SK-N-SH (cell line): ENCODE data around the gene FUT2. TPM values are rescaled to one million over a fixed set of nuclear protein-coding genes. Genes with fewer than 3 reads are reported as not detected.

Experiments used
- CTCF ChIA-PET: fragments of 300-600, 350-600 bp; formaldehyde crosslinking; extraction: SDS; loops from one replicate; lab custom pipeline; 2021; lab: Yijun Ruan, JAX
- POLR2A ChIA-PET: fragments of 350-600 bp; sonication (Branson Sonifier 250); formaldehyde crosslinking; extraction: SDS; loops from one replicate; lab custom pipeline; 2020; ENCODE audit warnings: antibody characterized with exemption, inconsistent platforms; lab: Yijun Ruan, JAX
- DNase-seq: peaks from one replicate; pipeline ENCODE4 v3.0.0; 2012
- H2AFZ ChIP-seq: fragments of 200-600 bp; sonication (generic); 2 replicates; pipeline ENCODE4 v1.8.1; 2016; ENCODE audit warnings: antibody characterized with exemption, mild to moderate bottlenecking, low read depth
- H3F3A ChIP-seq: fragments of 200-600 bp; sonication (generic); replicated peaks from 2 replicates; pipeline ENCODE3; 2016; ENCODE audit warnings: antibody characterized with exemption, mild to moderate bottlenecking; ENCODE audit not compliant: insufficient read depth
- H3K27ac ChIP-seq, 2 experiments: fragments of 200-500 bp in 1 of 2; fragments of 200-600 bp in 1 of 2; sonication (Bioruptor generic) in 1 of 2; sonication (generic), shearing (Covaris generic) in 1 of 2; 2 replicates each; pipeline versions ENCODE4 v1.5.1 to v1.6.1; 2014 to 2016; ENCODE audit warnings: low read depth in 2 of 2, inconsistent platforms in 1 of 2, low read length in 1 of 2, mild to moderate bottlenecking in 1 of 2, mixed read lengths in 1 of 2
- H3K27me3 ChIP-seq: fragments of 200-600 bp; sonication (generic), shearing (Covaris generic); 2 replicates; pipeline ENCODE4 v1.6.1; 2016; ENCODE audit warnings: mixed run types; ENCODE audit not compliant: insufficient read depth
- H3K36me3 ChIP-seq, 2 experiments: fragments of 200-500 bp in 1 of 2; fragments of 200-600 bp in 1 of 2; sonication (Bioruptor generic) in 1 of 2; sonication (generic) in 1 of 2; replicated peaks in 1 of 2; 2 replicates each; pipeline versions ENCODE3 to v1.5.1; 2014 to 2016; ENCODE audit warnings: low read length in 1 of 2, mild to moderate bottlenecking in 1 of 2; ENCODE audit not compliant: insufficient read depth in 2 of 2, control insufficient read depth in 1 of 2
- H3K4me1 ChIP-seq, 2 experiments: fragments of 200-500 bp in 1 of 2; fragments of 200-600 bp in 1 of 2; sonication (Bioruptor generic) in 1 of 2; sonication (generic), shearing (Covaris generic) in 1 of 2; 2 replicates each; pipeline versions ENCODE4 v1.5.1 to v1.6.1; 2014 to 2016; ENCODE audit warnings: low read depth in 1 of 2, low read length in 1 of 2, mixed run types in 1 of 2; ENCODE audit not compliant: insufficient read depth in 2 of 2, control insufficient read depth in 1 of 2
- H3K4me2 ChIP-seq: fragments of 200-600 bp; sonication (generic), shearing (Covaris generic); 2 replicates; pipeline ENCODE4 v1.6.1; 2017; ENCODE audit warnings: mixed run types
- H3K4me3 ChIP-seq, 2 experiments: fragments of 200-500 bp in 1 of 2; fragments of 200-600 bp in 1 of 2; sonication (Bioruptor generic) in 1 of 2; sonication (generic), shearing (Covaris generic) in 1 of 2; 2 replicates each; pipeline versions ENCODE4 v1.5.1 to v1.8.1; 2014 to 2016; ENCODE audit warnings: low read depth in 2 of 2, inconsistent platforms in 1 of 2, low read length in 1 of 2, mild to moderate bottlenecking in 1 of 2, mixed read lengths in 1 of 2, moderate library complexity in 1 of 2
- H3K79me2 ChIP-seq: fragments of 200-600 bp; sonication (generic); 2 replicates; pipeline ENCODE4 v1.8.1; 2017; ENCODE audit warnings: mild to moderate bottlenecking; ENCODE audit not compliant: insufficient read depth
- H3K9ac ChIP-seq: fragments of 200-600 bp; sonication (generic); 2 replicates; pipeline ENCODE4 v1.6.1; 2017; ENCODE audit warnings: mixed run types
- H3K9me2 ChIP-seq: fragments of 200-600 bp; sonication (generic); 2 replicates; pipeline ENCODE4 v1.6.1; 2017; ENCODE audit warnings: mixed run types
- H3K9me3 ChIP-seq: fragments of 200-600 bp; sonication (generic); 2 replicates; pipeline ENCODE4 v1.6.1; 2017; ENCODE audit warnings: mixed run types, mild to moderate bottlenecking, moderate library complexity
- H4K20me1 ChIP-seq: fragments of 200-600 bp; sonication (generic); 2 replicates; pipeline ENCODE4 v1.6.1; 2017; ENCODE audit warnings: mild to moderate bottlenecking, mixed run types; ENCODE audit not compliant: insufficient read depth
- CHD2 ChIP-seq: fragments of 150-350 bp; IDR thresholded peaks from 2 replicates; pipeline ENCODE4 v1.6.1; 2018; ENCODE audit warnings: low read length; ENCODE audit not compliant: partially characterized antibody
- POLR2AphosphoS5 ChIP-seq: IDR thresholded peaks from 2 replicates; pipeline ENCODE4 v1.6.1; 2012; ENCODE audit warnings: low read depth, low read length
- RAD21 ChIP-seq: IDR thresholded peaks from 2 replicates; pipeline ENCODE4 v1.6.1; 2012; ENCODE audit warnings: mild to moderate bottlenecking, low read length
- RXRA ChIP-seq: IDR thresholded peaks from 2 replicates; pipeline ENCODE4 v1.4.0; 2012; ENCODE audit warnings: low read depth, mild to moderate bottlenecking, borderline replicate concordance
- SMC3 ChIP-seq: IDR thresholded peaks from 2 replicates; pipeline ENCODE4 v1.6.1; 2012; ENCODE audit warnings: low read depth, low read length, improper control_type of control experiment
- TAF1 ChIP-seq: IDR thresholded peaks from 2 replicates; pipeline ENCODE4 v1.6.1; 2012; ENCODE audit warnings: low read depth, mild to moderate bottlenecking, low read length, moderate library complexity, borderline replicate concordance
- TCF12 ChIP-seq: IDR thresholded peaks from 2 replicates; pipeline ENCODE4 v1.4.0; 2012
- YY1 ChIP-seq: IDR thresholded peaks from 2 replicates; pipeline ENCODE4 v1.4.0; 2012; ENCODE audit warnings: low read depth, mild to moderate bottlenecking
- WGBS: methylation state at CpG from one replicate; pipeline ENCODE4 v1.1.6; 2017; ENCODE audit warnings: low lambda C conversion rate; 5-methylcytosine and 5-hydroxymethylcytosine counted together
- polyA plus RNA-seq, 3 experiments: library from polyadenylated mRNA; depleted of rRNA; stranded (reverse); fragments of >200 nt; gene quantifications; 2 replicates each; pipeline ENCODE4 v1.2.3, GENCODE V29; 2012
- TF ChIP-seq, protein P1 (sequence below): fragments of 200-600 bp; sonication (generic); IDR thresholded peaks from 2 replicates; pipeline ENCODE4 v1.6.1; 2017; ENCODE audit warnings: antibody characterized with exemption, mild to moderate bottlenecking, moderate library complexity
- TF ChIP-seq, protein P2 (sequence below): IDR thresholded peaks from 2 replicates; pipeline ENCODE4 v1.4.0; 2012; ENCODE audit warnings: low read depth, borderline replicate concordance
- TF ChIP-seq, protein P3 (sequence below): IDR thresholded peaks from 2 replicates; pipeline ENCODE4 v1.6.1; 2012; ENCODE audit warnings: mild to moderate bottlenecking, low read depth, low read length, moderate library complexity
- TF ChIP-seq, protein P4 (sequence below): IDR thresholded peaks from 2 replicates; pipeline ENCODE4 v1.4.0; 2012; ENCODE audit warnings: low read depth

The FUT2 gene
- polyA plus RNA-seq, 1 of the 3 experiments (the other 2 are of a cell fraction) = not detected

DNA sequence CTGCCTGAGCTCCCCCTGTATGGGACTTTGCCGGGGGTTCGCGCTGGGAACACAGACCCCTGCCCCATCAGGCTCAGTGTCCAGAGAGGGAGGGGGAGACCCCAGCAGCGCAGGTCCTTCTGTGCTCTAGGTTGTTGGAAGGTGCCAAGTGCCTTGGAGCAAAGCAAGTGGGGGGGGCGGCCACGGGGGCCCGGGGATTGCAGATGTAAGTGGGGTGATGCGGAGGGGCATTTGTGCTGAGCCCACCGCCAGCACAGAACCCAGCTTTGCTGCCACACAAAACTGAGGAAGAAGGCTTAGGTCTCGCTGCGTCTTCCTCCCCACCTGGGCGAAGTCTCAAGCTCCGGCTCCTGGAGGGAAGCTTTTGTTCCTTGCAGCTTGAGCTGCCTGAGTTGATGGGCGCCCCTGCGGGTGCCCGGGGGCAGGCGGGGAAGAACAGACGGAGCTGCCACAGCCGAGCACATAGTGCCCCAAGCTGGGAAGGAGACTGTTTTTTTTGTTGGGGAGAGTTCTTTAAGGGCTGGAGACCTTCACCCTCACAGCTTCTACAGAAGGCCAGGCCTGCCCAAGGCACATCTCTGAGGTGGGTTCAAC is 21.5 kb upstream of the FUT2 start:
- POLR2A ChIA-PET = interaction anchor here (1.5 to 2.1 kb wide), 2 partner anchors 28 to 65 kb away, joined by 3 to 7 read pairs; partner anchors contain the start of gene CA11
- no peak overlapping the region for H2AFZ ChIP-seq

DNA sequence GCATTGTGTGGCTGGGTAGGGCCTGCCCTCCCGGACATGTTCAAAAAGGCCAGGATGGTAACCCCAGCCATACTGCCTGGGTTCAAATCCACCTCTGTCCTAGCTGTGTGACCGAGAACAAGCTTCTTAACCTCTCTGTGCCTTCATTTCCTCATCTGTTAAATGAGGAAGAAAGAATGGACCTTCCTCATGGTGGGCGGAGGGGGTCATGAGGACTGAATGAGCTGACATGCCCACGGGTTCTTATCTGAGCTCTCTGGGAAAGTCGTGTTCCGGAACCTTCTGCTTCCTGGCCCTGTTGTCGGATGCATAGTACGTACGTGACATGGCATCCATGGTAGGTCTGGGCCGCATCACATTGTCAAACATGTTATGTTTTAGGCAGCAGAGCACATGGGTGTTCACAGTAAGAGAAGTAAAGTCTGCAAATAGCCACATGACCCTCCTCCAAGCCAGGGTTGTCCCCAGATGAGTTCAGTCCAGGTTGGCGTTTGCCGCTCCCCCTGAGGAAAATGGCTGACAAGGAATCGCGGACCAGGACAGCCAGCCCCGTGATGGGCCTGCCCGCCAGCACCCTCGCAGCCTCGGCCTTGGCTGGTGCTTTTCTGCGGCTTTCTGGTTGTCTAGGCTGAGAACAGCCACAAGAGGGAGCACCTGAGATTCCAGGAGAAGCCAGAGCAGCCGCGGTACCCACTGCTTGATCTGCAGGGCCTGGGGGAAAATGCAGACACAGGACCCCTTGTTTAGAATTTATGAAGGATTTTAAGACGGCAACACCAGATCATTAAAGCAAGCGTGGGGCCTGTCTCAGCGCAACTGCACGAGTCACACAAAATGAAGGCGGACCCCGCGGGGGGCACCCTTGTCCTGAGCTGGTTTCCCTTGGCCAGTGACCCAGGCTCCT is 20.6 kb upstream of the FUT2 start:
- Histone ChIP-seq H3K9me2 (no peaks in the 10 kb centered on the region), H3K79me2 (no peaks in the 10 kb centered on the region), H3F3A (no peaks in the 10 kb centered on the region)
- TF ChIP-seq CHD2 (peak; percentile 57), RAD21 (peak; percentile 79), RXRA (no peak), YY1 (peak; percentile 60; the same call in 1 of the 2 replicates), SMC3 (peak; percentile 80), TAF1 (0 out of 2 replicates have a peak, but pooled peaks have one; percentile 34)
- TF ChIP-seq, protein P1, sequence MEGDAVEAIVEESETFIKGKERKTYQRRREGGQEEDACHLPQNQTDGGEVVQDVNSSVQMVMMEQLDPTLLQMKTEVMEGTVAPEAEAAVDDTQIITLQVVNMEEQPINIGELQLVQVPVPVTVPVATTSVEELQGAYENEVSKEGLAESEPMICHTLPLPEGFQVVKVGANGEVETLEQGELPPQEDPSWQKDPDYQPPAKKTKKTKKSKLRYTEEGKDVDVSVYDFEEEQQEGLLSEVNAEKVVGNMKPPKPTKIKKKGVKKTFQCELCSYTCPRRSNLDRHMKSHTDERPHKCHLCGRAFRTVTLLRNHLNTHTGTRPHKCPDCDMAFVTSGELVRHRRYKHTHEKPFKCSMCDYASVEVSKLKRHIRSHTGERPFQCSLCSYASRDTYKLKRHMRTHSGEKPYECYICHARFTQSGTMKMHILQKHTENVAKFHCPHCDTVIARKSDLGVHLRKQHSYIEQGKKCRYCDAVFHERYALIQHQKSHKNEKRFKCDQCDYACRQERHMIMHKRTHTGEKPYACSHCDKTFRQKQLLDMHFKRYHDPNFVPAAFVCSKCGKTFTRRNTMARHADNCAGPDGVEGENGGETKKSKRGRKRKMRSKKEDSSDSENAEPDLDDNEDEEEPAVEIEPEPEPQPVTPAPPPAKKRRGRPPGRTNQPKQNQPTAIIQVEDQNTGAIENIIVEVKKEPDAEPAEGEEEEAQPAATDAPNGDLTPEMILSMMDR = peak; percentile 82
- TF ChIP-seq, protein P2, sequence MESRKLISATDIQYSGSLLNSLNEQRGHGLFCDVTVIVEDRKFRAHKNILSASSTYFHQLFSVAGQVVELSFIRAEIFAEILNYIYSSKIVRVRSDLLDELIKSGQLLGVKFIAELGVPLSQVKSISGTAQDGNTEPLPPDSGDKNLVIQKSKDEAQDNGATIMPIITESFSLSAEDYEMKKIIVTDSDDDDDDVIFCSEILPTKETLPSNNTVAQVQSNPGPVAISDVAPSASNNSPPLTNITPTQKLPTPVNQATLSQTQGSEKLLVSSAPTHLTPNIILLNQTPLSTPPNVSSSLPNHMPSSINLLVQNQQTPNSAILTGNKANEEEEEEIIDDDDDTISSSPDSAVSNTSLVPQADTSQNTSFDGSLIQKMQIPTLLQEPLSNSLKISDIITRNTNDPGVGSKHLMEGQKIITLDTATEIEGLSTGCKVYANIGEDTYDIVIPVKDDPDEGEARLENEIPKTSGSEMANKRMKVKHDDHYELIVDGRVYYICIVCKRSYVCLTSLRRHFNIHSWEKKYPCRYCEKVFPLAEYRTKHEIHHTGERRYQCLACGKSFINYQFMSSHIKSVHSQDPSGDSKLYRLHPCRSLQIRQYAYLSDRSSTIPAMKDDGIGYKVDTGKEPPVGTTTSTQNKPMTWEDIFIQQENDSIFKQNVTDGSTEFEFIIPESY = no peak
- TF ChIP-seq, all 33 proteins: peak for 6
- Histone ChIP-seq H3K4me2 (no peak overlapping the region), H3K9me3 (no peaks in the 10 kb centered on the region), H3K27me3 (no peaks in the 10 kb centered on the region), H3K9ac (no peak overlapping the region), H2AFZ (peak overlapping the region; percentile 79; the same call in 1 of the 2 replicates), H3K4me1 (peaks cover 0 to 8% of the 10 kb centered on the region in 2 experiments; a peak in 1 of 4 replicates), H3K4me3 (no peak overlapping the region), H4K20me1 (no peaks in the 10 kb centered on the region), H3K36me3 (no peaks in the 10 kb centered on the region), H3K27ac (peak overlapping the region in 1 of 2 experiments; percentile 1; a peak in 1 of 4 replicates)
- peak; percentile 96 for DNase-seq
- ChIA-PET POLR2A (interaction anchor here (1.0 to 2.1 kb wide), 3 partner anchors 29 to 64 kb away, joined by 3 to 7 read pairs (median 3); partner anchors contain the start of gene CA11), CTCF (interaction anchor here (0.6 to 3.7 kb wide), 35 partner anchors 9 to 296 kb away, joined by 3 to 35 read pairs (median 4); partner anchors contain the start of genes BAX, CA11, FUT2 and IZUMO1)
- 67% methylated on average over 19 of the region's 28 CpGs for WGBS

More for the DNA sequence above, 21.5 kb upstream of the FUT2 start:
- H3K9ac ChIP-seq = no peak overlapping the region
- no peak for DNase-seq
- no peaks in the 10 kb centered on the region for H3K36me3 ChIP-seq
- no peaks in the 10 kb centered on the region for H3K9me3 ChIP-seq
- no peaks in the 10 kb centered on the region for H3F3A ChIP-seq
- H3K27me3 ChIP-seq = no peaks in the 10 kb centered on the region
- 92% methylated on average over 13 of the region's 19 CpGs for WGBS
- no peak overlapping the region for H3K4me2 ChIP-seq
- peaks cover 0 to 8% of the 10 kb centered on the region in 2 experiments; a peak in 1 of 4 replicates for H3K4me1 ChIP-seq
- TF ChIP-seq, protein P3, sequence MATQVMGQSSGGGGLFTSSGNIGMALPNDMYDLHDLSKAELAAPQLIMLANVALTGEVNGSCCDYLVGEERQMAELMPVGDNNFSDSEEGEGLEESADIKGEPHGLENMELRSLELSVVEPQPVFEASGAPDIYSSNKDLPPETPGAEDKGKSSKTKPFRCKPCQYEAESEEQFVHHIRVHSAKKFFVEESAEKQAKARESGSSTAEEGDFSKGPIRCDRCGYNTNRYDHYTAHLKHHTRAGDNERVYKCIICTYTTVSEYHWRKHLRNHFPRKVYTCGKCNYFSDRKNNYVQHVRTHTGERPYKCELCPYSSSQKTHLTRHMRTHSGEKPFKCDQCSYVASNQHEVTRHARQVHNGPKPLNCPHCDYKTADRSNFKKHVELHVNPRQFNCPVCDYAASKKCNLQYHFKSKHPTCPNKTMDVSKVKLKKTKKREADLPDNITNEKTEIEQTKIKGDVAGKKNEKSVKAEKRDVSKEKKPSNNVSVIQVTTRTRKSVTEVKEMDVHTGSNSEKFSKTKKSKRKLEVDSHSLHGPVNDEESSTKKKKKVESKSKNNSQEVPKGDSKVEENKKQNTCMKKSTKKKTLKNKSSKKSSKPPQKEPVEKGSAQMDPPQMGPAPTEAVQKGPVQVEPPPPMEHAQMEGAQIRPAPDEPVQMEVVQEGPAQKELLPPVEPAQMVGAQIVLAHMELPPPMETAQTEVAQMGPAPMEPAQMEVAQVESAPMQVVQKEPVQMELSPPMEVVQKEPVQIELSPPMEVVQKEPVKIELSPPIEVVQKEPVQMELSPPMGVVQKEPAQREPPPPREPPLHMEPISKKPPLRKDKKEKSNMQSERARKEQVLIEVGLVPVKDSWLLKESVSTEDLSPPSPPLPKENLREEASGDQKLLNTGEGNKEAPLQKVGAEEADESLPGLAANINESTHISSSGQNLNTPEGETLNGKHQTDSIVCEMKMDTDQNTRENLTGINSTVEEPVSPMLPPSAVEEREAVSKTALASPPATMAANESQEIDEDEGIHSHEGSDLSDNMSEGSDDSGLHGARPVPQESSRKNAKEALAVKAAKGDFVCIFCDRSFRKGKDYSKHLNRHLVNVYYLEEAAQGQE = no peak
- TF ChIP-seq, protein P4, sequence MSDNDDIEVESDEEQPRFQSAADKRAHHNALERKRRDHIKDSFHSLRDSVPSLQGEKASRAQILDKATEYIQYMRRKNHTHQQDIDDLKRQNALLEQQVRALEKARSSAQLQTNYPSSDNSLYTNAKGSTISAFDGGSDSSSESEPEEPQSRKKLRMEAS = no peak
- TF ChIP-seq POLR2AphosphoS5 (no peak), SMC3 (no peak), TCF12 (no peak)
- TF ChIP-seq, all 33 proteins: peak for 0
- CTCF ChIA-PET = interaction anchor here (0.6 to 3.7 kb wide), 22 partner anchors 8 to 297 kb away, joined by 3 to 35 read pairs (median 4); partner anchors contain the start of genes BAX, CA11 and FUT2
- Histone ChIP-seq H3K79me2 (no peaks in the 10 kb centered on the region), H3K9me2 (no peaks in the 10 kb centered on the region), H4K20me1 (no peaks in the 10 kb centered on the region), H3K4me3 (no peak overlapping the region), H3K27ac (no peak overlapping the region)
